Measurements from ENCODE around the gene STK24. TPM values are rescaled to one million over a fixed set of nuclear protein-coding genes. Genes with fewer than 3 reads are reported as not detected.

The STK24 gene
- total RNA-seq, 1 donor: 82.2 TPM

DNA sequence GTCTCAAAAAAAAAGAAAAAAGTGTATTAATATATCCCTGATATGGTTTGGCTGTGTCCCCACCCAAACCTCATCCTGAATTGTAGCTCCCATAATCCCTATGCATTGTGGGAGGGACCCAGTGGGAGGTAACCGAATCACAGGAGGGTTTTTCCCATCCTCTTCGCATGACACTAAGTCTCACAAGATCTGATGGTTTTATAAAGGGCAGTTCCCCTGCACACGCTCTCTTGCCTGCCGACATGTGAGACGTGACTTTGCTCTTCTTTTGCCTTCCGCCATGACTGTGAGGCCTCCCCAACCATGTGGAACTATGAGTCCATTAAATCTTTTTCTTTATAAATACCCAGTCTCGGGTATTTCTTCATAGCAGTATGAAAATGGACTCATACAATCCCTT, 17.7 kb downstream of the STK24 start:
- DNase-seq (ENCODE audit: insufficient read length, low spot score, missing footprints): no peak
- H3K27ac ChIP-seq (ENCODE audit: low read depth, low read length): no peak overlapping the region
- no peak overlapping the region for H2AFZ ChIP-seq (ENCODE audit: low read length)
- no peaks in the 10 kb centered on the region for H3K36me3 ChIP-seq (ENCODE audit: insufficient read depth, low read length)
- peaks cover 92% of the 10 kb centered on the region for H3K79me2 ChIP-seq (ENCODE audit: insufficient read depth, low read length)
- peaks cover 43% of the 10 kb centered on the region for H4K20me1 ChIP-seq (ENCODE audit: insufficient read depth, low read length)
- TF ChIP-seq, protein P1, sequence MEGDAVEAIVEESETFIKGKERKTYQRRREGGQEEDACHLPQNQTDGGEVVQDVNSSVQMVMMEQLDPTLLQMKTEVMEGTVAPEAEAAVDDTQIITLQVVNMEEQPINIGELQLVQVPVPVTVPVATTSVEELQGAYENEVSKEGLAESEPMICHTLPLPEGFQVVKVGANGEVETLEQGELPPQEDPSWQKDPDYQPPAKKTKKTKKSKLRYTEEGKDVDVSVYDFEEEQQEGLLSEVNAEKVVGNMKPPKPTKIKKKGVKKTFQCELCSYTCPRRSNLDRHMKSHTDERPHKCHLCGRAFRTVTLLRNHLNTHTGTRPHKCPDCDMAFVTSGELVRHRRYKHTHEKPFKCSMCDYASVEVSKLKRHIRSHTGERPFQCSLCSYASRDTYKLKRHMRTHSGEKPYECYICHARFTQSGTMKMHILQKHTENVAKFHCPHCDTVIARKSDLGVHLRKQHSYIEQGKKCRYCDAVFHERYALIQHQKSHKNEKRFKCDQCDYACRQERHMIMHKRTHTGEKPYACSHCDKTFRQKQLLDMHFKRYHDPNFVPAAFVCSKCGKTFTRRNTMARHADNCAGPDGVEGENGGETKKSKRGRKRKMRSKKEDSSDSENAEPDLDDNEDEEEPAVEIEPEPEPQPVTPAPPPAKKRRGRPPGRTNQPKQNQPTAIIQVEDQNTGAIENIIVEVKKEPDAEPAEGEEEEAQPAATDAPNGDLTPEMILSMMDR (IDR thresholded peaks at IDR 0.05; ENCODE audit: extremely low read depth, low read depth, low read length): no peak
- H3K4me2 ChIP-seq (ENCODE audit: insufficient read depth, low read length): no peak overlapping the region
- H3K4me1 ChIP-seq (ENCODE audit: insufficient read depth, low read length): peaks cover 28% of the 10 kb centered on the region
- H3K27me3 ChIP-seq (ENCODE audit: insufficient read depth, low read length): no peaks in the 10 kb centered on the region
- no peaks in the 10 kb centered on the region for H3K9me3 ChIP-seq (ENCODE audit: low read depth, low read length)
- no peak overlapping the region for H3K4me3 ChIP-seq (ENCODE audit: insufficient read depth, low read length)

DNA sequence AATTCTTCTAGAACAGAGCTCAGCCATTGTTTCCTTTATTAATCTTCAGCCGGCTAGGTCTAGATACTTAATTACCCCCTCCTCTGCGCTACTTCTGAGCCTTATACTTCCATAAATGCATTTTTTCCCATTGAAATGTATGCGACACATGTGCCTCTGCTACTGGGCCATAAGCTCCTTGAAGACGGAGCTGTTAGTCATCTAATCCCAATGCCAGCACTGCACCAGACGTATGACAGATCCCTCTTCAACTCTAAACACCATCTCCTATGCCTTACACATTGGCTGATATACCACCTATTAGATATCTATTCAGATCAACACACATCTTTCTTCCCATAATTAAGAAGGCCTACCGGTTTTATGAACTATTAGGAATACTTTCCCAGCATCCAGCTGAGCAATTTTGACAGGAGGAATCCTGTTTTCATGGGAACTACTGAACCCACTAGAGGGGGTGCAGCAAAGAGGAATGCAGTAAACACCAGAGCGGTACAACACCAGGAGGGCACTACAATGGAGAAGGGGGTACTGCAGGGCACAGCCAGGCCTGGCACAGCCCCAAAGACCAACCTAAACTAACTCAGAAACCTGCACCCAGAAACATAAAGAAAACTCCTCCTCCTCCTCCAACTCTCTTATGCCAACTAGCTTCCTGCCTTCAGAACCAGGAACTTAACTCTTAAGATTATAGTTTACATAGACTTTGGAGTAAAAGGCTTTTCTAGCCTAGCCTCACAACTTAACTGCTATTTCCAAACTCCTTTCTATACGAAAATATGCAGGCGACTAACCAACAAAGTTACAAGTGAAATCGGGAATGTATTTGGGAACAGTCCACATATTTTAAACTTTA, 18.7 kb downstream of the STK24 start:
- H3K36me3 ChIP-seq (ENCODE audit: insufficient read depth, low read length): no peaks in the 10 kb centered on the region
- peaks cover 93% of the 10 kb centered on the region for H3K79me2 ChIP-seq (ENCODE audit: insufficient read depth, low read length)
- DNase-seq (ENCODE audit: insufficient read length, low spot score, missing footprints): peak; percentile 51
- no peaks in the 10 kb centered on the region for H3K9me3 ChIP-seq (ENCODE audit: low read depth, low read length)
- peak overlapping the region; percentile 40 for H3K4me2 ChIP-seq (ENCODE audit: insufficient read depth, low read length)
- H4K20me1 ChIP-seq (ENCODE audit: insufficient read depth, low read length): peaks cover 52% of the 10 kb centered on the region
- H3K4me1 ChIP-seq (ENCODE audit: insufficient read depth, low read length): peaks cover 26% of the 10 kb centered on the region
- TF ChIP-seq, protein P1 (IDR thresholded peaks at IDR 0.05; ENCODE audit: extremely low read depth, low read depth, low read length): no peak
- no peak overlapping the region for H3K4me3 ChIP-seq (ENCODE audit: insufficient read depth, low read length)
- H3K27ac ChIP-seq (ENCODE audit: low read depth, low read length): peak overlapping the region; percentile 68
- no peaks in the 10 kb centered on the region for H3K27me3 ChIP-seq (ENCODE audit: insufficient read depth, low read length)
- no peak overlapping the region for H2AFZ ChIP-seq (ENCODE audit: low read length)

DNA sequence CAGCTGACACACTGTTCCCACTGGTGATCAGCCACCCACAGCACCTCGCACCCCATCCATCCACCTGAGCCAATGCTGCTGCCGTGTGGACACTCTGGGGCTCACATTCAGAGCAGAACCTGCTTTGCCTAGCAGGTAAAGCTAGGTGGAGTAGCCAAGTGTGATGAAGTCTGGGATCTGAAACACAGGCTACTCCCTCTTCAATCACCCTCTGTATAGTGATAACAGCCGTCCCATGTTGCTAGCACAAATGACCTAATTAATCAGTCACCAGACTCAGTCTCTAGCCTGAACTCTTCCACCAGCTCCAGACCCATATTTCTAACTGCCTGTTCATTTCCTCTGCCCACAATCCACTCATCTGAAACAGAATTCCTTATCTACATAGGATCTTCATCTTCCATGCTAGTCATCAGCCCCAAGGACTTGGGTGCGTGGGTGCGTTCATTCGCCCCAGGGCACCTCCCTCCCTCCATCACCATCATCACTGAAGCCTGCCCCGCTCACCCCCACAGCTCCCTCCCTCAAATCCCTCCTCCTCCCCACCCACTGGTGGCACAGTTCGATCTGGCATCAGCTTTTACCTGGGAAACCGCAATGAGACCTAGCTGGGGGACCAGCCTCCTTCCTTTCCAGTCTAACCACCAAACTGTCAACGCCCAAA, 19.8 kb downstream of the STK24 start:
- Histone ChIP-seq H2AFZ (ENCODE audit: low read length) (no peak overlapping the region), H4K20me1 (ENCODE audit: insufficient read depth, low read length) (peaks cover 59% of the 10 kb centered on the region), H3K4me3 (ENCODE audit: insufficient read depth, low read length) (no peak overlapping the region), H3K79me2 (ENCODE audit: insufficient read depth, low read length) (peaks cover 95% of the 10 kb centered on the region), H3K4me1 (ENCODE audit: insufficient read depth, low read length) (peaks cover 22% of the 10 kb centered on the region), H3K9me3 (ENCODE audit: low read depth, low read length) (no peaks in the 10 kb centered on the region), H3K4me2 (ENCODE audit: insufficient read depth, low read length) (peak overlapping the region; percentile 40), H3K27ac (ENCODE audit: low read depth, low read length) (peak overlapping the region; percentile 68), H3K27me3 (ENCODE audit: insufficient read depth, low read length) (no peaks in the 10 kb centered on the region), H3K36me3 (ENCODE audit: insufficient read depth, low read length) (no peaks in the 10 kb centered on the region)
- TF ChIP-seq, protein P1 (IDR thresholded peaks at IDR 0.05; ENCODE audit: extremely low read depth, low read depth, low read length): no peak
- peak; percentile 87 for DNase-seq (ENCODE audit: insufficient read length, low spot score, missing footprints)

All from osteoblast (primary cell).